Retinal pigment epithelial cell (primary cell): Measurements from ENCODE around the gene GAL3ST3.

Experiments
- DNase-seq: peaks from one replicate; pipeline ENCODE4 v3.0.0-alpha.2; 2010; ENCODE audit warnings: low read depth
- H3K4me3 ChIP-seq: 2 replicates; pipeline ENCODE4 v1.5.1; 2011; ENCODE audit warnings: mild to moderate bottlenecking, low read length, control low read depth, moderate library complexity
- TF ChIP-seq, protein P1 (sequence below): conservative IDR thresholded peaks from 2 replicates; pipeline ENCODE4 v1.5.1; 2011; ENCODE audit warnings: low read depth, low read length, control low read depth, inconsistent platforms

GAL3ST3 gene

GRCh38 chr11:66006891-66007176 is 42.1 kb downstream of the GAL3ST3 start:
- no peak for DNase-seq
- TF ChIP-seq, protein P1, sequence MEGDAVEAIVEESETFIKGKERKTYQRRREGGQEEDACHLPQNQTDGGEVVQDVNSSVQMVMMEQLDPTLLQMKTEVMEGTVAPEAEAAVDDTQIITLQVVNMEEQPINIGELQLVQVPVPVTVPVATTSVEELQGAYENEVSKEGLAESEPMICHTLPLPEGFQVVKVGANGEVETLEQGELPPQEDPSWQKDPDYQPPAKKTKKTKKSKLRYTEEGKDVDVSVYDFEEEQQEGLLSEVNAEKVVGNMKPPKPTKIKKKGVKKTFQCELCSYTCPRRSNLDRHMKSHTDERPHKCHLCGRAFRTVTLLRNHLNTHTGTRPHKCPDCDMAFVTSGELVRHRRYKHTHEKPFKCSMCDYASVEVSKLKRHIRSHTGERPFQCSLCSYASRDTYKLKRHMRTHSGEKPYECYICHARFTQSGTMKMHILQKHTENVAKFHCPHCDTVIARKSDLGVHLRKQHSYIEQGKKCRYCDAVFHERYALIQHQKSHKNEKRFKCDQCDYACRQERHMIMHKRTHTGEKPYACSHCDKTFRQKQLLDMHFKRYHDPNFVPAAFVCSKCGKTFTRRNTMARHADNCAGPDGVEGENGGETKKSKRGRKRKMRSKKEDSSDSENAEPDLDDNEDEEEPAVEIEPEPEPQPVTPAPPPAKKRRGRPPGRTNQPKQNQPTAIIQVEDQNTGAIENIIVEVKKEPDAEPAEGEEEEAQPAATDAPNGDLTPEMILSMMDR, result no peak
- H3K4me3 ChIP-seq, result no peak overlapping the region

GRCh38 chr11:66006134-66006890 is 42.6 kb downstream of the GAL3ST3 start:
- DNase-seq, result no peak
- no peak overlapping the region for H3K4me3 ChIP-seq
- TF ChIP-seq, protein P1, result no peak

DNA sequence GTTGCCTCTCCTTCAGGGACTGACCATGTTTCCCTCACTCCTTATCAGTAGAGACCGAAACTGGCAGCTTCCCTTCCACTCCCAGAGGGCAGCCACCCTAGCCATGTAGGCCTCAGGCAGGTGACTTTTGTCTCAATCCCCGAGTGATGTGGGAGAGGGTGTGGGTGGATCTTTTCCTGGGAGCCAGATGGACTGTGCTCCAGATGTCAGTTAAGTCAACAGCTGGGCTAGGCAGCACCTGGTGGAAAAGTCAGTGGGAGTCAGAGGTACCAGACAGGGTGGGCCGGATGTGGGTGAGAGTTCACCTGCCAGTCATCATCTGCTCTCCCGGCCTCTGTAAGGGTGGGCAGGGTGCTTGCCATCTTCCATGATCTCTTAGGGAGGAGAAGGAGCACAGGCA is 44.8 kb downstream of the GAL3ST3 start:
- no peak for DNase-seq
- H3K4me3 ChIP-seq, result no peak overlapping the region
- TF ChIP-seq, protein P1, result no peak

- TF ChIP-seq, protein P1, result no peak
- peak overlapping the region; percentile 73 for H3K4me3 ChIP-seq
- DNase-seq, result no peak
Observed at GRCh38 chr11:66003291-66003690, 45.7 kb downstream of the GAL3ST3 start.

GRCh38 chr11:66002648-66003225 is 46.2 kb downstream of the GAL3ST3 start:
- TF ChIP-seq, protein P1, result peak; percentile 36
- peak overlapping the region; percentile 73 for H3K4me3 ChIP-seq
- no peak for DNase-seq

GRCh38 chr11:66001942-66002647 is 46.9 kb downstream of the GAL3ST3 start, which contains the start of the genes BANF1 and EIF1AD:
TSS of gene BANF1 (plus strand) at chr11:66002503. CDS start at chr11:66003251, 748 bp downstream.
TSS of gene EIF1AD (minus strand) at chr11:66002157. CDS start at chr11:66000389, 1,768 bp downstream.
- peak within 1 kb of the TSS; percentile 73 for H3K4me3 ChIP-seq
- TF ChIP-seq, protein P1, result no peak
- peak; percentile 93 for DNase-seq
